ENCODE measurements around the gene MAP1LC3B2. TPM values are rescaled to one million over a fixed set of nuclear protein-coding genes. Genes with fewer than 3 reads are reported as not detected.

Gene MAP1LC3B2
- total RNA-seq, 1 donor from 2014 or later: 0.57 TPM

- peaks cover 7% of the 10 kb centered on the region for H3K27me3 Mint-ChIP-seq (ENCODE audit: insufficient read depth)
- no peak for DNase-seq (ENCODE audit: low spot score)
- H3K9me3 Mint-ChIP-seq: peaks cover 4% of the 10 kb centered on the region
- no peak overlapping the region for H3K27ac Mint-ChIP-seq
- peaks cover 37% of the 10 kb centered on the region for H3K4me1 Mint-ChIP-seq (ENCODE audit: low read depth)
- H3K4me3 Mint-ChIP-seq: no peak overlapping the region
- intact Hi-C loops (cut with micrococcal nuclease): loop anchor here (5.0 to 10.0 kb wide), 4 partner anchors 55 to 555 kb away; partner anchors contain the start of genes MED13L and TESC
- H3K36me3 Mint-ChIP-seq (ENCODE audit: low read depth): peaks cover 3% of the 10 kb centered on the region
Measured at GRCh38 chr12:116539905-116540482, 19.2 kb upstream of the MAP1LC3B2 start.

GRCh38 chr12:116540622-116541152 is 18.5 kb upstream of the MAP1LC3B2 start:
- Mint-ChIP-seq H3K36me3 (ENCODE audit: low read depth) (peaks cover 3% of the 10 kb centered on the region), H3K4me3 (no peak overlapping the region), H3K27me3 (ENCODE audit: insufficient read depth) (peaks cover 9% of the 10 kb centered on the region), H3K4me1 (ENCODE audit: low read depth) (peaks cover 36% of the 10 kb centered on the region), H3K27ac (no peak overlapping the region), H3K9me3 (peaks cover 4% of the 10 kb centered on the region)
- no peak for DNase-seq (ENCODE audit: low spot score)
- intact Hi-C loops (cut with micrococcal nuclease): no loop called here

GRCh38 chr12:116541547-116542344 is 17.4 kb upstream of the MAP1LC3B2 start:
- Mint-ChIP-seq H3K36me3 (ENCODE audit: low read depth) (peaks cover 3% of the 10 kb centered on the region), H3K27me3 (ENCODE audit: insufficient read depth) (peaks cover 5% of the 10 kb centered on the region), H3K4me3 (no peak overlapping the region), H3K4me1 (ENCODE audit: low read depth) (peaks cover 31% of the 10 kb centered on the region), H3K27ac (no peak overlapping the region), H3K9me3 (peaks cover 4% of the 10 kb centered on the region)
- no peak for DNase-seq (ENCODE audit: low spot score)
- intact Hi-C loops (cut with micrococcal nuclease): no loop called here

GRCh38 chr12:116542345-116542956 is 16.7 kb upstream of the MAP1LC3B2 start:
- no peak overlapping the region for H3K4me3 Mint-ChIP-seq
- peaks cover 5% of the 10 kb centered on the region for H3K27me3 Mint-ChIP-seq (ENCODE audit: insufficient read depth)
- peaks cover 4% of the 10 kb centered on the region for H3K9me3 Mint-ChIP-seq
- peaks cover 3% of the 10 kb centered on the region for H3K36me3 Mint-ChIP-seq (ENCODE audit: low read depth)
- H3K27ac Mint-ChIP-seq: no peak overlapping the region
- peaks cover 25% of the 10 kb centered on the region for H3K4me1 Mint-ChIP-seq (ENCODE audit: low read depth)
- intact Hi-C loops (cut with micrococcal nuclease): no loop called here
- DNase-seq (ENCODE audit: low spot score): no peak

GRCh38 chr12:116544656-116545055 is 14.5 kb upstream of the MAP1LC3B2 start:
- Mint-ChIP-seq H3K9me3 (peaks cover 4% of the 10 kb centered on the region), H3K4me1 (ENCODE audit: low read depth) (peaks cover 3% of the 10 kb centered on the region), H3K27me3 (ENCODE audit: insufficient read depth) (peaks cover 5% of the 10 kb centered on the region), H3K27ac (no peak overlapping the region), H3K4me3 (no peak overlapping the region), H3K36me3 (ENCODE audit: low read depth) (peaks cover 3% of the 10 kb centered on the region)
- DNase-seq (ENCODE audit: low spot score): no peak
- intact Hi-C loops (cut with micrococcal nuclease): no loop called here

GRCh38 chr12:116545144-116545543 is 14.0 kb upstream of the MAP1LC3B2 start:
- intact Hi-C loops (cut with micrococcal nuclease): no loop called here
- Mint-ChIP-seq H3K27ac (no peak overlapping the region), H3K27me3 (ENCODE audit: insufficient read depth) (peaks cover 7% of the 10 kb centered on the region), H3K36me3 (ENCODE audit: low read depth) (peaks cover 3% of the 10 kb centered on the region), H3K9me3 (peaks cover 4% of the 10 kb centered on the region), H3K4me1 (ENCODE audit: low read depth) (no peaks in the 10 kb centered on the region), H3K4me3 (no peak overlapping the region)
- no peak for DNase-seq (ENCODE audit: low spot score)

- no peaks in the 10 kb centered on the region for H3K36me3 Mint-ChIP-seq (ENCODE audit: low read depth)
- no peaks in the 10 kb centered on the region for H3K9me3 Mint-ChIP-seq
Measured at GRCh38 chr12:116545936-116546335, 13.2 kb upstream of the MAP1LC3B2 start.

GRCh38 chr12:116547955-116548501 is 11.2 kb upstream of the MAP1LC3B2 start:
- H3K36me3 Mint-ChIP-seq (ENCODE audit: low read depth): no peaks in the 10 kb centered on the region
- intact Hi-C loops (cut with micrococcal nuclease): no loop called here
- no peak overlapping the region for H3K27ac Mint-ChIP-seq
- H3K27me3 Mint-ChIP-seq (ENCODE audit: insufficient read depth): peaks cover 7% of the 10 kb centered on the region
- H3K4me3 Mint-ChIP-seq: no peak overlapping the region
- no peaks in the 10 kb centered on the region for H3K9me3 Mint-ChIP-seq
- H3K4me1 Mint-ChIP-seq (ENCODE audit: low read depth): no peaks in the 10 kb centered on the region
- no peak for DNase-seq (ENCODE audit: low spot score)

More at GRCh38 chr12:116545936-116546335, 13.2 kb upstream of the MAP1LC3B2 start:
- no peak for DNase-seq (ENCODE audit: low spot score)
- no peak overlapping the region for H3K4me3 Mint-ChIP-seq
- intact Hi-C loops (cut with micrococcal nuclease): no loop called here
- H3K4me1 Mint-ChIP-seq (ENCODE audit: low read depth): no peaks in the 10 kb centered on the region
- peaks cover 7% of the 10 kb centered on the region for H3K27me3 Mint-ChIP-seq (ENCODE audit: insufficient read depth)
- H3K27ac Mint-ChIP-seq: no peak overlapping the region

GRCh38 chr12:116549993-116550392 is 9.2 kb upstream of the MAP1LC3B2 start:
- no peak overlapping the region for H3K4me3 Mint-ChIP-seq
- peaks cover 10% of the 10 kb centered on the region for H3K27me3 Mint-ChIP-seq (ENCODE audit: insufficient read depth)
- H3K36me3 Mint-ChIP-seq (ENCODE audit: low read depth): no peaks in the 10 kb centered on the region
- H3K9me3 Mint-ChIP-seq: no peaks in the 10 kb centered on the region
- H3K4me1 Mint-ChIP-seq (ENCODE audit: low read depth): no peaks in the 10 kb centered on the region
- H3K27ac Mint-ChIP-seq: no peak overlapping the region
- intact Hi-C loops (cut with micrococcal nuclease): loop anchor here (10.0 kb wide), 1 partner anchor 265 kb away; no protein-coding TSS in a partner anchor
- DNase-seq (ENCODE audit: low spot score): no peak

GRCh38 chr12:116551151-116551550 is 8.0 kb upstream of the MAP1LC3B2 start:
- intact Hi-C loops (cut with micrococcal nuclease): loop anchor here (10.0 kb wide), 1 partner anchor 264 kb away; no protein-coding TSS in a partner anchor
- Mint-ChIP-seq H3K4me1 (ENCODE audit: low read depth) (no peaks in the 10 kb centered on the region), H3K4me3 (no peak overlapping the region), H3K27me3 (ENCODE audit: insufficient read depth) (peaks cover 5% of the 10 kb centered on the region), H3K36me3 (ENCODE audit: low read depth) (no peaks in the 10 kb centered on the region), H3K9me3 (no peaks in the 10 kb centered on the region), H3K27ac (no peak overlapping the region)
- DNase-seq (ENCODE audit: low spot score): no peak

GRCh38 chr12:116551619-116551951 is 7.6 kb upstream of the MAP1LC3B2 start:
- intact Hi-C loops (cut with micrococcal nuclease): loop anchor here (10.0 kb wide), 1 partner anchor 263 kb away; no protein-coding TSS in a partner anchor
- no peak overlapping the region for H3K27ac Mint-ChIP-seq
- H3K36me3 Mint-ChIP-seq (ENCODE audit: low read depth): no peaks in the 10 kb centered on the region
- H3K4me1 Mint-ChIP-seq (ENCODE audit: low read depth): peaks cover 3% of the 10 kb centered on the region
- no peak for DNase-seq (ENCODE audit: low spot score)
- H3K4me3 Mint-ChIP-seq: no peak overlapping the region
- peaks cover 5% of the 10 kb centered on the region for H3K27me3 Mint-ChIP-seq (ENCODE audit: insufficient read depth)
- H3K9me3 Mint-ChIP-seq: no peaks in the 10 kb centered on the region

- Mint-ChIP-seq H3K36me3 (ENCODE audit: low read depth) (no peaks in the 10 kb centered on the region), H3K4me3 (no peak overlapping the region), H3K9me3 (no peaks in the 10 kb centered on the region), H3K27me3 (ENCODE audit: insufficient read depth) (peaks cover 10% of the 10 kb centered on the region), H3K4me1 (ENCODE audit: low read depth) (peaks cover 9% of the 10 kb centered on the region), H3K27ac (no peak overlapping the region)
- intact Hi-C loops (cut with micrococcal nuclease): loop anchor here (10.0 kb wide), 1 partner anchor 263 kb away; no protein-coding TSS in a partner anchor
- no peak for DNase-seq (ENCODE audit: low spot score)
Measured at GRCh38 chr12:116551952-116552772, 7.0 kb upstream of the MAP1LC3B2 start.
